Measurements from ENCODE around the gene KCP. TPM values are rescaled to one million over a fixed set of nuclear protein-coding genes. Genes with fewer than 3 reads are reported as not detected.

The KCP gene
- 0.55 and 5.2 TPM in 2 replicates for total RNA-seq

GRCh38 chr7:128910569-128910945 lies at the start of gene KCP:
TSS of gene KCP (minus strand) at chr7:128910709. CDS start at chr7:128910676, 33 bp downstream.

GRCh38 chr7:128937647-128938543 lies 27.4 kb upstream of the KCP start, which contains the start of gene IRF5:
TSS of gene IRF5 (plus strand) at chr7:128937927. CDS start at chr7:128942082, 4,155 bp downstream.

GRCh38 chr7:128862571-128863432 lies 47.7 kb downstream of the KCP start, which contains the start of gene ATP6V1F:
TSS of gene ATP6V1F (plus strand) at chr7:128862856. CDS start at chr7:128862905, 49 bp downstream.

GRCh38 chr7:128830231-128831177 lies 80.0 kb downstream of the KCP start, which contains the start of gene FLNC:
TSS of gene FLNC (plus strand) at chr7:128830406. CDS start at chr7:128830638, 232 bp downstream.

Other genes starting within 250 kb of the KCP start
- 0.33 and 0.87 TPM in 2 replicates for gene GARIN1A, start 238.4 kb downstream of the KCP start, total RNA-seq
- 1,088 and 1,188 TPM in 2 replicates for gene CALU, start 171.3 kb downstream of the KCP start, total RNA-seq
- gene OPN1SW, start 134.9 kb downstream of the KCP start, total RNA-seq: not detected in 2 replicates
- 14.7 and 17.9 TPM in 2 replicates for gene CCDC136, start 118.7 kb downstream of the KCP start, total RNA-seq
- 286 and 354 TPM in 2 replicates for gene FLNC, start 80.3 kb downstream of the KCP start, total RNA-seq
- gene ATP6V1F, start 47.9 kb downstream of the KCP start, total RNA-seq: 84.0 and 94.6 TPM in 2 replicates
- gene IRF5, start 27.2 kb upstream of the KCP start, total RNA-seq: 0.11 and 0.37 TPM in 2 replicates
- 76.5 and 90.9 TPM in 2 replicates for gene TNPO3, start 144.4 kb upstream of the KCP start, total RNA-seq
- gene TSPAN33, start 234.0 kb upstream of the KCP start, total RNA-seq: 0.11 and 0.25 TPM in 2 replicates

All from uterine smooth muscle cell (primary cell).